IMR-90 (cell line): Measurements from ENCODE around the gene CATSPER4. TPM values are rescaled to one million over a fixed set of nuclear protein-coding genes. Genes with fewer than 3 reads are reported as not detected.

Experiments
- ATAC-seq: fragments of 200-7000 bp; cut with Tn5 transposase; 2 replicates; pipeline ENCODE4 v1.9.1; 2020; ENCODE audit warnings: low read depth, mild to moderate bottlenecking, moderate library complexity
- BruUV-seq: library from RNA; stranded (reverse); fragments of 400-500 nt; replicated peaks from 2 replicates; lab custom pipeline; 2021; lab: Mats Ljungman, UMichigan
- CTCF ChIA-PET: fragments of 300-600 bp; formaldehyde crosslinking; extraction: SDS; loops from one replicate; lab custom pipeline; 2021; ENCODE audit warnings: antibody characterized with exemption; lab: Yijun Ruan, JAX
- POLR2A ChIA-PET: fragments of 300-600 bp; sonication (Branson Sonifier 250); formaldehyde crosslinking; loops from one replicate; lab custom pipeline; 2022; ENCODE audit warnings: antibody characterized with exemption; ENCODE audit not compliant: unreplicated experiment; lab: Charles Lee
- DNase-seq: peaks from one replicate; pipeline ENCODE4 v3.0.0; 2013
- H2AFZ ChIP-seq: replicated peaks from 2 replicates; pipeline ENCODE3; 2013; ENCODE audit warnings: low read length, mild to moderate bottlenecking; ENCODE audit not compliant: poor library complexity
- H2AK5ac ChIP-seq: 2 replicates; pipeline ENCODE4 v1.6.1; 2013; ENCODE audit warnings: low read depth, low read length, inconsistent platforms
- H2AK9ac ChIP-seq: replicated peaks from 2 replicates; pipeline ENCODE3; 2013; ENCODE audit warnings: mild to moderate bottlenecking, low read depth, low read length, moderate library complexity; ENCODE audit not compliant: poor library complexity
- H2BK120ac ChIP-seq: 2 replicates; pipeline ENCODE4 v1.6.1; 2013; ENCODE audit warnings: low read depth, low read length, inconsistent platforms
- H2BK15ac ChIP-seq: 3 replicates; pipeline ENCODE4 v1.6.1; 2013; ENCODE audit warnings: low read depth, low read length, inconsistent platforms
- H2BK20ac ChIP-seq: 2 replicates; pipeline ENCODE4 v1.6.1; 2013; ENCODE audit warnings: low read depth, mild to moderate bottlenecking, inconsistent platforms, low read length, moderate library complexity
- H2BK5ac ChIP-seq: 2 replicates; pipeline ENCODE4 v1.6.1; 2013; ENCODE audit warnings: mild to moderate bottlenecking, low read depth, low read length, inconsistent platforms; ENCODE audit not compliant: poor library complexity, severe bottlenecking
- H3K14ac ChIP-seq: replicated peaks from 2 replicates; pipeline ENCODE4 v1.6.1; 2013; ENCODE audit warnings: low read depth, low read length, inconsistent platforms
- H3K18ac ChIP-seq: 2 replicates; pipeline ENCODE4 v1.6.1; 2013; ENCODE audit warnings: low read depth, low read length, control low read depth
- H3K23ac ChIP-seq: 2 replicates; pipeline ENCODE4 v1.6.1; 2013; ENCODE audit warnings: low read depth, low read length, inconsistent platforms
- H3K27ac ChIP-seq: 2 replicates; pipeline ENCODE4 v1.5.1; 2013; ENCODE audit warnings: mild to moderate bottlenecking, control low read depth, low read length; ENCODE audit not compliant: insufficient read depth
- H3K27me3 ChIP-seq: 2 replicates; pipeline ENCODE4 v1.6.1; 2013; ENCODE audit warnings: low read length; ENCODE audit not compliant: control insufficient read depth, insufficient read depth
- H3K36me3 ChIP-seq: 2 replicates; pipeline ENCODE4 v1.6.1; 2013; ENCODE audit warnings: low read length, mixed read lengths; ENCODE audit not compliant: control insufficient read depth, insufficient read depth
- H3K4ac ChIP-seq: 2 replicates; pipeline ENCODE4 v1.6.1; 2013; ENCODE audit warnings: low read depth, low read length, inconsistent platforms
- H3K4me1 ChIP-seq: 2 replicates; pipeline ENCODE4 v1.6.1; 2013; ENCODE audit warnings: low read length, mixed read lengths; ENCODE audit not compliant: control insufficient read depth, insufficient read depth
- H3K4me2 ChIP-seq: 2 replicates; pipeline ENCODE4 v1.6.1; 2013; ENCODE audit warnings: low read depth, mild to moderate bottlenecking, control low read depth, low read length, moderate library complexity
- H3K4me3 ChIP-seq: 2 replicates; pipeline ENCODE4 v1.5.1; 2013; ENCODE audit warnings: low read depth, mild to moderate bottlenecking, control low read depth, low read length, moderate library complexity; ENCODE audit not compliant: insufficient read depth
- H3K56ac ChIP-seq: 2 replicates; pipeline ENCODE4 v1.6.1; 2013; ENCODE audit warnings: low read length, inconsistent platforms; ENCODE audit not compliant: insufficient read depth; ENCODE audit errors: extremely low read depth
- H3K79me1 ChIP-seq, 2 experiments: 2 replicates each; pipeline ENCODE4 v1.6.1; 2013; ENCODE audit warnings: low read length in 2 of 2, inconsistent platforms in 1 of 2, low read depth in 1 of 2
- H3K9ac ChIP-seq: 2 replicates; pipeline ENCODE4 v1.6.1; 2013; ENCODE audit warnings: low read depth, low read length, control low read depth
- H3K9me1 ChIP-seq: 2 replicates; pipeline ENCODE4 v1.6.1; 2013; ENCODE audit warnings: low read length, inconsistent platforms; ENCODE audit not compliant: insufficient read depth
- H3K9me3 ChIP-seq: 2 replicates; pipeline ENCODE4 v1.6.1; 2013; ENCODE audit warnings: low read length; ENCODE audit not compliant: control insufficient read depth, insufficient read depth
- H4K20me1 ChIP-seq: 2 replicates; pipeline ENCODE4 v1.6.1; 2013; ENCODE audit warnings: low read length, inconsistent platforms; ENCODE audit not compliant: insufficient read depth
- H4K5ac ChIP-seq: 2 replicates; pipeline ENCODE4 v1.6.1; 2013; ENCODE audit warnings: mild to moderate bottlenecking, low read depth, low read length, control low read depth
- H4K8ac ChIP-seq, 2 experiments: 2 replicates each; pipeline ENCODE4 v1.6.1; 2013; ENCODE audit warnings: low read depth in 2 of 2, low read length in 2 of 2, control low read depth in 1 of 2, inconsistent platforms in 1 of 2
- H4K91ac ChIP-seq: 2 replicates; pipeline ENCODE4 v1.6.1; 2013; ENCODE audit warnings: low read depth, low read length, inconsistent platforms; ENCODE audit not compliant: insufficient read depth
- CEBPB ChIP-seq: IDR thresholded peaks from 2 replicates; pipeline ENCODE4 v1.6.1; 2012; ENCODE audit warnings: low read depth, low read length, improper control_type of control experiment
- CTCF ChIP-seq: conservative IDR thresholded peaks from 2 replicates; pipeline ENCODE4 v1.5.1; 2012; ENCODE audit warnings: mild to moderate bottlenecking, low read depth, low read length, improper control_type of control experiment
- MAFK ChIP-seq: IDR thresholded peaks from 2 replicates; pipeline ENCODE4 v1.6.1; 2012; ENCODE audit warnings: low read depth, low read length, improper control_type of control experiment
- POLR2A ChIP-seq: IDR thresholded peaks from 2 replicates; pipeline ENCODE4 v1.6.1; 2012; ENCODE audit warnings: mild to moderate bottlenecking, low read depth, low read length
- RAD21 ChIP-seq: IDR thresholded peaks from 2 replicates; pipeline ENCODE4 v1.6.1; 2012; ENCODE audit warnings: low read length, improper control_type of control experiment
- RFX5 ChIP-seq: IDR thresholded peaks from 2 replicates; pipeline ENCODE4 v1.8.0; 2012; ENCODE audit warnings: low read depth, mild to moderate bottlenecking, low read length, moderate library complexity
- SMC3 ChIP-seq: fragments of 150-350 bp; IDR thresholded peaks from 2 replicates; pipeline ENCODE4 v1.6.1; 2016; ENCODE audit warnings: low read depth, mild to moderate bottlenecking, antibody characterized with exemption, low read length, moderate library complexity
- USF2 ChIP-seq: fragments of 150-350 bp; IDR thresholded peaks from 2 replicates; pipeline ENCODE4 v1.6.1; 2017; ENCODE audit warnings: mild to moderate bottlenecking, antibody characterized with exemption, low read length, low read depth
- WGBS, 2 experiments: methylation state at CpG; one replicate each; pipeline versions ENCODE4 v1.1.5 to v1.1.7; 2013; ENCODE audit warnings: missing lambda C conversion rate in 2 of 2; ENCODE audit not compliant: insufficient read length in 1 of 2; ENCODE audit errors: extremely low coverage in 2 of 2; 5-methylcytosine and 5-hydroxymethylcytosine counted together
- dilution Hi-C: fragments of 300-500 bp; cut with HindIII; formaldehyde crosslinking; loops from one replicate; pipeline ENCODE4 v1.14.3; 2018; ENCODE audit warnings: low sequenced_read_pairs; ENCODE audit not compliant: unreplicated experiment
- in situ Hi-C: fragments of 300-500 bp; cut with MboI; formaldehyde crosslinking; loops from 3 replicates; pipeline ENCODE4 v1.14.3; 2019; ENCODE audit warnings: low sequenced_read_pairs, inconsistent platforms, mixed read lengths
- intact Hi-C: fragments of 100-400 bp; cut with micrococcal nuclease; formaldehyde crosslinking; loops from 2 replicates; pipeline ENCODE4 v1.10.0; 2022
- polyA plus RNA-seq, 3 experiments: library from polyadenylated mRNA; depleted of rRNA; stranded (reverse); fragments of >200 nt; gene quantifications; 2 replicates each; pipeline ENCODE4 v1.2.3, GENCODE V29; 2012; ENCODE audit warnings: low replicate concordance in 1 of 3
- total RNA-seq: library from RNA; depleted of rRNA; stranded (reverse); fragments of >200 nt; gene quantifications from 2 replicates; pipeline ENCODE4 v1.2.3, GENCODE V29; 2012

Gene CATSPER4
- total and polyA plus RNA-seq, 2 of the 4 experiments (the other 2 are of a cell fraction) = not detected

GRCh38 chr1:26166719-26167281, 23.6 kb upstream of the CATSPER4 start:
- H3K23ac ChIP-seq = no peak overlapping the region
- no peak overlapping the region for H2AK9ac ChIP-seq
- H2BK15ac ChIP-seq = no peak overlapping the region
- intact Hi-C loops = loop anchor here (5.0 kb wide), 1 partner anchor 66 kb away; the partner anchor contains the start of gene CEP85
- BruUV-seq = no TSS peak
- no peak overlapping the region for H3K56ac ChIP-seq
- H2AFZ ChIP-seq = no peak overlapping the region
- peaks cover 4 to 19% of the 10 kb centered on the region in 2 experiments for H3K79me1 ChIP-seq
- no peak overlapping the region for H4K91ac ChIP-seq
- H3K9me1 ChIP-seq = peaks cover 6% of the 10 kb centered on the region; the same call in 1 of the 2 replicates
- no peak overlapping the region for H3K4me2 ChIP-seq
- CTCF ChIA-PET = no interaction called here
- no peak overlapping the region for H3K14ac ChIP-seq
- no peak overlapping the region for H3K9ac ChIP-seq
- H4K5ac ChIP-seq = no peak overlapping the region
- H3K18ac ChIP-seq = no peak overlapping the region
- in situ Hi-C loops = no loop called here
- no peak overlapping the region for H3K27ac ChIP-seq
- no peak overlapping the region for H2BK5ac ChIP-seq
- WGBS, 2 experiments = no CpG with 5 or more reads among the region's 4 CpGs
- H3K9me3 ChIP-seq = no peaks in the 10 kb centered on the region
- no peak overlapping the region for H2BK20ac ChIP-seq
- no peak overlapping the region for H3K4me3 ChIP-seq
- no peak overlapping the region for H2BK120ac ChIP-seq
- 0 out of 2 replicates have a peak, but pooled peaks cover under 1% of the 10 kb centered on the region for H3K36me3 ChIP-seq
- dilution Hi-C loops = no loop called here
- peaks cover 5% of the 10 kb centered on the region; the same call in 1 of the 2 replicates for H3K4me1 ChIP-seq
- no peak for DNase-seq
- no peak overlapping the region for H2AK5ac ChIP-seq
- peaks cover 8% of the 10 kb centered on the region; the same call in 1 of the 2 replicates for H3K27me3 ChIP-seq
- POLR2A ChIA-PET = no interaction called here
- H3K4ac ChIP-seq = no peak overlapping the region
- no peaks in the 10 kb centered on the region for H4K20me1 ChIP-seq
- TF ChIP-seq CEBPB (no peak), RAD21 (no peak), USF2 (no peak), CTCF (no peak), POLR2A (no peak), SMC3 (no peak), RFX5 (no peak), MAFK (no peak)
- no peak overlapping the region for H4K8ac ChIP-seq
- ATAC-seq = no peak
